Glutamatergic neuron (in vitro differentiated cells): Measurements from ENCODE around the gene CLDN2. TPM values are rescaled to one million over a fixed set of nuclear protein-coding genes. Genes with fewer than 3 reads are reported as not detected.

Experiments
- DNase-seq: peaks from one replicate; pipeline ENCODE4 v3.0.0; 2022
- H3K27ac Mint-ChIP-seq: one replicate; pipeline ENCODE4 v1.8.0; 2020; ENCODE audit warnings: mild to moderate bottlenecking, mixed read lengths, inconsistent platforms; ENCODE audit not compliant: unreplicated experiment
- H3K27me3 Mint-ChIP-seq: one replicate; pipeline ENCODE4 v1.8.0; 2020; ENCODE audit warnings: mild to moderate bottlenecking, moderate library complexity, mixed read lengths, inconsistent platforms; ENCODE audit not compliant: unreplicated experiment
- H3K36me3 Mint-ChIP-seq: one replicate; pipeline ENCODE4 v1.8.0; 2020; ENCODE audit warnings: mild to moderate bottlenecking, mixed read lengths, inconsistent platforms; ENCODE audit not compliant: unreplicated experiment
- H3K4me1 Mint-ChIP-seq: one replicate; pipeline ENCODE4 v1.8.0; 2020; ENCODE audit warnings: mild to moderate bottlenecking, low read depth, mixed read lengths, inconsistent platforms; ENCODE audit not compliant: unreplicated experiment
- H3K4me3 Mint-ChIP-seq: one replicate; pipeline ENCODE4 v1.8.0; 2020; ENCODE audit warnings: mild to moderate bottlenecking, mixed read lengths, inconsistent platforms; ENCODE audit not compliant: unreplicated experiment
- H3K9me3 Mint-ChIP-seq: one replicate; pipeline ENCODE4 v1.8.0; 2020; ENCODE audit warnings: mild to moderate bottlenecking, moderate library complexity, mixed read lengths, inconsistent platforms; ENCODE audit not compliant: unreplicated experiment
- total RNA-seq: library from RNA; stranded (reverse); fragmentation: NEBNext Ultra II Directional; extraction: Animal tissue kit (Norgen Biotek cat#: 25700); gene quantifications from one replicate; pipeline ENCODE4 v1.2.1, GENCODE V29; 2021; ENCODE audit not compliant: unreplicated experiment
- TF ChIP-seq, protein P1 (sequence below): fragments of 200-600 bp; sonication (generic); IDR thresholded peaks from one replicate; pipeline ENCODE4 v1.5.0; 2021; ENCODE audit not compliant: partially characterized antibody, unreplicated experiment

CLDN2 gene
- total RNA-seq, 1 donor from 2014 or later, result not detected

DNA sequence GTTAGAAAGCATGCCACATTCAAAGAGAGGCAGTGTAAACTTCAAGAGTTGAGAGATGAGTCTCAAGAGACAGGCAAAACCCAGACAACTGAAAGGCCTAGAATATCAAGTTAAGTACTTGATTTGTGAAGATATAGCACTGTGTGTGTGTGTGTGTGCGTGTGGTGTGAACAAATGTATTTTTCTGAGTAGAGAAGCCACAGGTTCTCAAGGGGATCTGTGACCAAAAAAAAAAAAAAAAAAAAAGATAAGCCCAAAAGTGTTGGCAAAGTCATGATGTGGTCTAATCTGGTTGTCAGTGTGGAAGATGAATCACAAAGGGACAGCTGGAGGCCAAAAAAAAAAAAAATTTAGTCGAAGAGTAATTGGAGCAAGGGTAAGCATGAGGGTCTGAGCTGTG, 20.9 kb upstream of the CLDN2 start:
- Mint-ChIP-seq H3K4me1 (peaks cover 5% of the 10 kb centered on the region), H3K27ac (no peak overlapping the region), H3K4me3 (no peak overlapping the region), H3K36me3 (no peaks in the 10 kb centered on the region), H3K27me3 (no peaks in the 10 kb centered on the region), H3K9me3 (no peaks in the 10 kb centered on the region)
- no peak for DNase-seq
- TF ChIP-seq, protein P1, sequence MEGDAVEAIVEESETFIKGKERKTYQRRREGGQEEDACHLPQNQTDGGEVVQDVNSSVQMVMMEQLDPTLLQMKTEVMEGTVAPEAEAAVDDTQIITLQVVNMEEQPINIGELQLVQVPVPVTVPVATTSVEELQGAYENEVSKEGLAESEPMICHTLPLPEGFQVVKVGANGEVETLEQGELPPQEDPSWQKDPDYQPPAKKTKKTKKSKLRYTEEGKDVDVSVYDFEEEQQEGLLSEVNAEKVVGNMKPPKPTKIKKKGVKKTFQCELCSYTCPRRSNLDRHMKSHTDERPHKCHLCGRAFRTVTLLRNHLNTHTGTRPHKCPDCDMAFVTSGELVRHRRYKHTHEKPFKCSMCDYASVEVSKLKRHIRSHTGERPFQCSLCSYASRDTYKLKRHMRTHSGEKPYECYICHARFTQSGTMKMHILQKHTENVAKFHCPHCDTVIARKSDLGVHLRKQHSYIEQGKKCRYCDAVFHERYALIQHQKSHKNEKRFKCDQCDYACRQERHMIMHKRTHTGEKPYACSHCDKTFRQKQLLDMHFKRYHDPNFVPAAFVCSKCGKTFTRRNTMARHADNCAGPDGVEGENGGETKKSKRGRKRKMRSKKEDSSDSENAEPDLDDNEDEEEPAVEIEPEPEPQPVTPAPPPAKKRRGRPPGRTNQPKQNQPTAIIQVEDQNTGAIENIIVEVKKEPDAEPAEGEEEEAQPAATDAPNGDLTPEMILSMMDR, result no peak

DNA sequence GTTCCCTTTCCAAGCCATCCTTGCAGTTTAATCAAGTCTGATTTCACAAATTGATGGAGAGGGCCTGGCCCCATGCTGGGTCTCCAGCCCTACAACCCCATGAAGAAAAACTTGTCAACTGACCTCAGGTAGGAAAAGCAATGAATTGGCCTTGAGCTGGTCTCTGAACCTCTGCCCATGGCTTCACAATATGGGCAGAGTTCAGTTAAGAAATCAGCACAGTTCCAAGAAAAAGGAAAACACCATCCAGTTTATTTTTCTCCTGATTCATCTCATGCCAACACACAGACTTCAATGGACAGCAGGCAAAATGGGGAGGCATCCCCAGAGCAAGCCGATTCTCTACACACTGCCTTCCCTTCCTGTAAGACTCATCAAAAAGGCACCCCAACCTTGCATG, 20.4 kb upstream of the CLDN2 start:
- Mint-ChIP-seq H3K27me3 (no peaks in the 10 kb centered on the region), H3K36me3 (no peaks in the 10 kb centered on the region), H3K4me1 (peaks cover 5% of the 10 kb centered on the region), H3K27ac (no peak overlapping the region), H3K9me3 (no peaks in the 10 kb centered on the region), H3K4me3 (no peak overlapping the region)
- TF ChIP-seq, protein P1, result no peak
- no peak for DNase-seq

DNA sequence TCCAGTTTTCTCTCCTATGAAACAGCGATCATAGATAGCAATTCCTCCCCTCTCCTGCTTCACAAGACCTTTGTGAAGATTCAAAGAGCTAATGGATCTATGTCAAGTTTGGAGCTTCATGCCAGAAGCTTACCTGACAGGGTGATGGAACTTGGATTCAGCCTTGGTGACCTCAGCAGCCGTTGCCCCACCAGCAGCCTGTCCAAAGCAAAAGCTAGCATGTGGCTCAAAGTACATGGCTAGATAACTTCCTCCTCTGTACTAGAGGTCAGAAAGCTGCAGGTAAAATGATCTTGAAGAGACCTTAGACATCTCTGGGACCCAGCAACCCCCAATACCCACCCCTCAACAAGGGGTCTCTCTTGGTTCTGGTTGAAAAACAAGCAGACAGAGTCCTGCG, 18.9 kb upstream of the CLDN2 start:
- H3K27me3 Mint-ChIP-seq, result no peaks in the 10 kb centered on the region
- peaks cover 5% of the 10 kb centered on the region for H3K4me1 Mint-ChIP-seq
- TF ChIP-seq, protein P1, result no peak
- no peaks in the 10 kb centered on the region for H3K36me3 Mint-ChIP-seq
- no peaks in the 10 kb centered on the region for H3K9me3 Mint-ChIP-seq
- DNase-seq, result no peak
- no peak overlapping the region for H3K4me3 Mint-ChIP-seq
- H3K27ac Mint-ChIP-seq, result no peak overlapping the region

DNA sequence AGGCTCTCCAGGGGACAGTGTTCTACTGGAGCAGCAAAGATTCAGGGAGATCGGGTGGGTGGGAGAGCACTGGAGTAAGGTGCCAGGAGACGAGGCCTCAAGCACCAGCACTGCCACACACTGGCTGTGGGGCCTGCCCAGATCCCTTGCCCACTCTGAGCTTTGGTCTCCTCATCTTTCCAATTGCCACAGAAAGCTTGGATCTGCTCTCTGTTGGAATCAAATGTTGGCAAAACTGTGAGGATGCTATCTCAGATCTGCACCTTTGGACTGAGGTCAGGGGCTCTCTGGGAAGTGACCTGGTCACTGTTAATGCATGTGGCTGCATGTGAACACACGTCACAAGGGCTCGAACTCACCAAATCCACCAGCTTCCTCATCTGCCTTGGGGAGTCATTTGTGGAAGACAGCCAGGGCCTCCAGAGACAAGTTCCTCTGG, 18.4 kb upstream of the CLDN2 start:
- Mint-ChIP-seq H3K27me3 (peaks cover 1% of the 10 kb centered on the region), H3K4me1 (peaks cover 5% of the 10 kb centered on the region), H3K4me3 (no peak overlapping the region), H3K27ac (no peak overlapping the region), H3K36me3 (no peaks in the 10 kb centered on the region), H3K9me3 (no peaks in the 10 kb centered on the region)
- no peak for DNase-seq
- TF ChIP-seq, protein P1, result no peak

DNA sequence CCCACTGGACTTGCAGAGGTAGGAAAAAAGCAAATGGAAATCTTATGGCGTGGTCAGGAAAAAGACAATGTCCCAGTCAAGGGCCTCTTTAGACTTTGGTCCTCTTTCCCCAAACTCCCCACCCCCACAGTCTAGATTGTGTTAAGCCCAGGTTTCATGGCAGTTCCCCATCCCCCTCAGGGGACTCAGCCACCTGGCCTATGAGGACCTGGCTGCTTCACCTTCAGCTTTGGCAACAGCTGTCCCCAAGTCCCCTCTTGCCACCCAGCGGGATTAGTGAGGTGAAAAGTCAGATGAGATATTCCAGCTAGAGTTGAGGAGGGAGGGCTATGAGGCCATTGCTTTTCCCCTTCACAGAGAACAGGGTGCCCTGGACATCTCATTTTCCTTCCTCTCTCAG, 17.5 kb upstream of the CLDN2 start:
- TF ChIP-seq, protein P1, result no peak
- no peak overlapping the region for H3K4me3 Mint-ChIP-seq
- no peak for DNase-seq
- H3K36me3 Mint-ChIP-seq, result no peaks in the 10 kb centered on the region
- no peaks in the 10 kb centered on the region for H3K9me3 Mint-ChIP-seq
- no peak overlapping the region for H3K27ac Mint-ChIP-seq
- H3K27me3 Mint-ChIP-seq, result peaks cover 4% of the 10 kb centered on the region
- H3K4me1 Mint-ChIP-seq, result peaks cover 5% of the 10 kb centered on the region
